HG02623 (cell line): Measurements from ENCODE around the gene IL10.
A peak's percentile ranks its signal among the peaks of the same experiment; 100 is the strongest.

Source experiments
- ATAC-seq: cut with Tn5 transposase; IDR thresholded peaks from one replicate; pipeline ENCODE4 v1.9.1; 2021; ENCODE audit warnings: moderate library complexity; ENCODE audit not compliant: unreplicated experiment

IL10 gene

GRCh38 chr1:206772243-206772937 lies at the start of gene IL10:
Gene IL10 (minus strand): TSS chr1:206772494. CDS start chr1:206772435, 59 bp downstream.
- ATAC-seq = no peak

GRCh38 chr1:206821493-206821892 lies 49.2 kb upstream of the IL10 start:
- no peak for ATAC-seq

GRCh38 chr1:206816390-206817287 lies 44.3 kb upstream of the IL10 start:
- peak; percentile 53 for ATAC-seq

GRCh38 chr1:206814716-206815341 lies 42.5 kb upstream of the IL10 start:
- ATAC-seq = no peak

- ATAC-seq = no peak
Observed at GRCh38 chr1:206812471-206812870, 40.2 kb upstream of the IL10 start.

GRCh38 chr1:206809504-206810084 lies 37.3 kb upstream of the IL10 start:
- no peak for ATAC-seq

GRCh38 chr1:206808615-206809014 lies 36.3 kb upstream of the IL10 start:
- ATAC-seq = peak; percentile 45

- no peak for ATAC-seq
Observed at GRCh38 chr1:206805357-206805756, 33.1 kb upstream of the IL10 start.

- ATAC-seq = no peak
Observed at GRCh38 chr1:206804156-206804737, 32.0 kb upstream of the IL10 start.

- peak; percentile 86 for ATAC-seq
Observed at GRCh38 chr1:206803221-206803730, 31.0 kb upstream of the IL10 start.

GRCh38 chr1:206802401-206802800 lies 30.1 kb upstream of the IL10 start:
- ATAC-seq = no peak

GRCh38 chr1:206801467-206801866 lies 29.2 kb upstream of the IL10 start:
- no peak for ATAC-seq

- ATAC-seq = no peak
Observed at GRCh38 chr1:206800891-206801290, 28.6 kb upstream of the IL10 start.

GRCh38 chr1:206800411-206800810 lies 28.1 kb upstream of the IL10 start:
- no peak for ATAC-seq

GRCh38 chr1:206799311-206799710 lies 27.0 kb upstream of the IL10 start:
- ATAC-seq = no peak

- no peak for ATAC-seq
Observed at GRCh38 chr1:206798384-206798996, 26.2 kb upstream of the IL10 start.

- no peak for ATAC-seq
Observed at GRCh38 chr1:206797534-206798383, 25.5 kb upstream of the IL10 start.

GRCh38 chr1:206796981-206797402 lies 24.7 kb upstream of the IL10 start:
- no peak for ATAC-seq

- no peak for ATAC-seq
Observed at GRCh38 chr1:206796116-206796515, 23.8 kb upstream of the IL10 start.
